Smooth muscle cell (in vitro differentiated cells): ENCODE results near the gene TNFRSF6B. TPM values are rescaled to one million over a fixed set of nuclear protein-coding genes. Genes with fewer than 3 reads are reported as not detected.

Source experiments
- DNase-seq: peaks from one replicate; lab custom pipeline; 2025; ENCODE audit not compliant: unreplicated experiment; lab: John Stamatoyannopoulos, UW
- H2AFZ ChIP-seq: fragments of 200-600 bp; sonication (generic); 2 replicates; pipeline ENCODE4 v1.6.0; 2016; ENCODE audit warnings: antibody characterized with exemption, low read depth, mild to moderate bottlenecking
- H3F3A ChIP-seq: fragments of 200-600 bp; sonication (generic); 2 replicates; pipeline ENCODE4 v1.6.0; 2017; ENCODE audit warnings: antibody characterized with exemption, low read depth
- H3K27ac ChIP-seq: fragments of 200-600 bp; sonication (generic); 2 replicates; pipeline ENCODE4 v1.5.1; 2016; ENCODE audit warnings: low read depth, mild to moderate bottlenecking
- H3K27me3 ChIP-seq: fragments of 200-600 bp; sonication (generic); 2 replicates; pipeline ENCODE4 v1.6.1; 2016; ENCODE audit warnings: low read depth, mild to moderate bottlenecking
- H3K36me3 ChIP-seq: fragments of 200-600 bp; sonication (generic); 2 replicates; pipeline ENCODE4 v1.5.1; 2016; ENCODE audit warnings: low read depth
- H3K4me1 ChIP-seq: fragments of 200-600 bp; sonication (generic); 2 replicates; pipeline ENCODE4 v1.5.1; 2016; ENCODE audit warnings: low read depth
- H3K4me2 ChIP-seq: fragments of 200-600 bp; sonication (generic); 2 replicates; pipeline ENCODE4 v1.6.0; 2016; ENCODE audit warnings: mild to moderate bottlenecking
- H3K4me3 ChIP-seq: fragments of 200-600 bp; sonication (generic); 2 replicates; pipeline ENCODE4 v1.5.1; 2016; ENCODE audit warnings: mild to moderate bottlenecking
- H3K79me2 ChIP-seq: fragments of 200-600 bp; sonication (generic); 2 replicates; pipeline ENCODE4 v1.6.0; 2016; ENCODE audit warnings: low read depth, mild to moderate bottlenecking
- H3K9ac ChIP-seq: fragments of 200-600 bp; sonication (generic); 2 replicates; pipeline ENCODE4 v1.6.0; 2016; ENCODE audit warnings: low read depth
- H3K9me3 ChIP-seq: fragments of 200-600 bp; sonication (generic); replicated peaks from 2 replicates; pipeline ENCODE4 v1.5.1; 2016; ENCODE audit warnings: low read depth
- H4K20me1 ChIP-seq: fragments of 200-600 bp; sonication (generic); 2 replicates; pipeline ENCODE4 v1.6.0; 2016; ENCODE audit warnings: low read depth
- WGBS: methylation state at CpG from one replicate; pipeline ENCODE4 v1.1.7; 2016; ENCODE audit warnings: low lambda C conversion rate; 5-methylcytosine and 5-hydroxymethylcytosine counted together
- polyA plus RNA-seq: library from polyadenylated mRNA; unstranded; fragments of >200 nt; fragmentation: Nextera tagmentation; extraction: Ambion mirVana; gene quantifications from 2 replicates; pipeline ENCODE4 v1.2.1, GENCODE V29; 2016
- total RNA-seq: library from RNA; depleted of rRNA; stranded (reverse); fragments of >200 nt; gene quantifications from 2 replicates; pipeline ENCODE4 v1.2.3, GENCODE V29; 2014
- TF ChIP-seq, protein P1 (sequence below): fragments of 200-600 bp; sonication (generic); IDR thresholded peaks from 2 replicates; pipeline ENCODE4 v1.5.1; 2017; ENCODE audit warnings: borderline replicate concordance, mild to moderate bottlenecking, antibody characterized with exemption; ENCODE audit not compliant: insufficient read depth, poor library complexity, severe bottlenecking

Gene TNFRSF6B
- total and polyA plus RNA-seq, 2 experiments from 2014 or later: 13.1 to 17.1 TPM

DNA sequence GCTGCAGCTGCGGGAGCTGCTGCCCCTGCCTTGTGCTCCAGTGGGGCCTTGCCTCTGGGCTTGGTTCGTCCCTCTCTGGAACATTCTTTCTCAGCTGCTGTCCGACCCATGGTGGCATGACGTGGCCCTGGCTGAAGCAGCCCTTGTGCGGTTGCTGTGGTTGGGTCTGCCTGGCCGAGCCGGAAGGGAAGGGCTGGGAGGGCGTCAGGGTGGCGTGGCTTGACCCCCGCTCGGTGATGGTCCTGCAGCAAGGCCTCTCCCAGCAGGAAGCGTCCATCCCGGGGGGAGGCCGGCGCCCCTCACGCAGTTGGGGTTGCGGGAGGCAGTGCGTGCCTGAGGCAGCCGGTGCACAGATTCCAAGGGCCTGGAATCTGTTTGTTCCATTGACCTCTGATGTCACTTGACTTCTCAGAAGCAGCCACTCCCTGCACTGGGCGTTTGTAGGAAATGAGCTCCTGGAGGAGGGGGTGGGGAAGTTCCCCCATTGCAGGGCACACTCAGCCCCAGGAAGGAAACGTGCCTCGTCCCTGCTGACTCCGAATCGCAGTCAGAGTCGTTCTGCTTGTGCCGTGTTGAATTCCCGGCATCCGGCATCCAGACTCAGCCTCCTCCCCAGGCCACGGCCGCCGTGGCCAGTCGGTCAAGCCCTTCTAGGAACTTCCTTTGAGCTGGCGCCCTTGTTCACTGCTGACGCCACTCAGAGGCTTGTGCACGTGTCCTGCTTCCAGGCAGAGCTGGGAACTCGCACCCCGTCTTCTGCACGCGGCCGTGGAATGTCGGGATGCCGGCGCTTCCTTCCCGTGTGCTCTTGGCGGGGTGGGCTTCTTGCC, 9.7 kb upstream of the TNFRSF6B start:
- Histone ChIP-seq H3K4me1 (no peaks in the 10 kb centered on the region), H3K27me3 (no peaks in the 10 kb centered on the region), H2AFZ (no peak overlapping the region), H3K79me2 (no peaks in the 10 kb centered on the region), H3K4me2 (no peak overlapping the region), H3K36me3 (no peaks in the 10 kb centered on the region), H3K9ac (no peak overlapping the region), H4K20me1 (no peaks in the 10 kb centered on the region), H3K27ac (no peak overlapping the region), H3K4me3 (no peak overlapping the region), H3F3A (peaks cover 6% of the 10 kb centered on the region), H3K9me3 (no peaks in the 10 kb centered on the region)
- TF ChIP-seq, protein P1, sequence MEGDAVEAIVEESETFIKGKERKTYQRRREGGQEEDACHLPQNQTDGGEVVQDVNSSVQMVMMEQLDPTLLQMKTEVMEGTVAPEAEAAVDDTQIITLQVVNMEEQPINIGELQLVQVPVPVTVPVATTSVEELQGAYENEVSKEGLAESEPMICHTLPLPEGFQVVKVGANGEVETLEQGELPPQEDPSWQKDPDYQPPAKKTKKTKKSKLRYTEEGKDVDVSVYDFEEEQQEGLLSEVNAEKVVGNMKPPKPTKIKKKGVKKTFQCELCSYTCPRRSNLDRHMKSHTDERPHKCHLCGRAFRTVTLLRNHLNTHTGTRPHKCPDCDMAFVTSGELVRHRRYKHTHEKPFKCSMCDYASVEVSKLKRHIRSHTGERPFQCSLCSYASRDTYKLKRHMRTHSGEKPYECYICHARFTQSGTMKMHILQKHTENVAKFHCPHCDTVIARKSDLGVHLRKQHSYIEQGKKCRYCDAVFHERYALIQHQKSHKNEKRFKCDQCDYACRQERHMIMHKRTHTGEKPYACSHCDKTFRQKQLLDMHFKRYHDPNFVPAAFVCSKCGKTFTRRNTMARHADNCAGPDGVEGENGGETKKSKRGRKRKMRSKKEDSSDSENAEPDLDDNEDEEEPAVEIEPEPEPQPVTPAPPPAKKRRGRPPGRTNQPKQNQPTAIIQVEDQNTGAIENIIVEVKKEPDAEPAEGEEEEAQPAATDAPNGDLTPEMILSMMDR: no peak
- no peak for DNase-seq
- 86% methylated on average over 44 of the region's 45 CpGs for WGBS

GRCh38 chr20:63687419-63688178, 8.9 kb upstream of the TNFRSF6B start:
- H3K36me3 ChIP-seq: no peaks in the 10 kb centered on the region
- no peaks in the 10 kb centered on the region for H3K27me3 ChIP-seq
- no peak for DNase-seq
- no peaks in the 10 kb centered on the region for H3F3A ChIP-seq
- H2AFZ ChIP-seq: no peak overlapping the region
- TF ChIP-seq, protein P1: no peak
- no peak overlapping the region for H3K4me2 ChIP-seq
- H3K9ac ChIP-seq: no peak overlapping the region
- no peak overlapping the region for H3K4me3 ChIP-seq
- no peak overlapping the region for H3K27ac ChIP-seq
- H3K9me3 ChIP-seq: no peaks in the 10 kb centered on the region
- no peaks in the 10 kb centered on the region for H4K20me1 ChIP-seq
- WGBS: 97% methylated on average over 28 of the region's 29 CpGs
- H3K4me1 ChIP-seq: no peaks in the 10 kb centered on the region
- no peaks in the 10 kb centered on the region for H3K79me2 ChIP-seq

DNA sequence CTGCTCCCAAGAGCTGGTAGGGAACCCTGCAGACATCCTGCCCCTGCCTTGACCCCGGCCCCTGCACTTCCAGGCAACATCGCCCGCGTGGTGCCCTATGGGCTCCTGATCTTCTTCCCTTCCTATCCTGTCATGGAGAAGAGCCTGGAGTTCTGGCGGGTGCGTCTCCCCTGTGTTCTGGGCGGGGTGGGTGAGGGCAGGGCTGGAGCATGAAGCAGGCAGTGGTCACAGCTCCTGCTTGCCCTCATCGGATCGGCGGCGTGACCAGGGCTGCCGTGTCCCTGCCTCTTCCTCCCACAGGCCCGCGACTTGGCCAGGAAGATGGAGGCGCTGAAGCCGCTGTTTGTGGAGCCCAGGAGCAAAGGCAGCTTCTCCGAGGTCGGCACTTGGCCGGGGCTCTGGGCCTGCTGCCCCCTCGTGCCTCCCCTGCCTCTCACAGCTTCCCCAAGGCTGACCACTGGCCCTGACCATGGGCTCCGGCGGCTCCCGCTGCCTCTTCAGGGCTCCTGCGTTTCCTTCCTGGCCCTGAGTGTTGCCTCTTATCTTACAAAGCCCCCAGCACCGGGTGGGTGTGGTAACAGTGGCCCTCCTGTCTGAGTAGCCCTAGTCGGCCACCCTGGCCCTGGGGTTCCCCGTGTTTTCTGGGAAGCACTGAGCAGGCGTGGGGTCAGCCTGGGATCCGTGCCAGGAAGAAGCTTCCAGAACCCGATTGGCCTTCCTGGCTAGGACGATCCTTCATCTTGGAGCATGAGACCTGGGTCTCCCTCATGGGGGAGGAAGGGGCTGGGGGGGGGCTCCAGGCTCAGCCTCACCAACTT, 8.0 kb upstream of the TNFRSF6B start:
- Histone ChIP-seq H3K4me1 (no peaks in the 10 kb centered on the region), H3K36me3 (no peaks in the 10 kb centered on the region), H4K20me1 (no peaks in the 10 kb centered on the region), H3K9ac (no peak overlapping the region), H3K4me3 (no peak overlapping the region), H3K9me3 (no peaks in the 10 kb centered on the region), H3K79me2 (no peaks in the 10 kb centered on the region), H3K27me3 (no peaks in the 10 kb centered on the region), H3F3A (no peaks in the 10 kb centered on the region), H3K4me2 (no peak overlapping the region), H3K27ac (no peak overlapping the region), H2AFZ (no peak overlapping the region)
- 96% methylated on average over 31 of the region's 31 CpGs for WGBS
- DNase-seq: no peak
- TF ChIP-seq, protein P1: no peak
